OCI-LY7 (cell line): Measurements from ENCODE around the gene YARS2. TPM values are rescaled to one million over a fixed set of nuclear protein-coding genes. Genes with fewer than 3 reads are reported as not detected.

Source experiments
- BruUV-seq: library from RNA; stranded (reverse); fragments of 400-500 nt; replicated peaks from 2 replicates; lab custom pipeline; 2021; lab: Mats Ljungman, UMichigan
- CTCF ChIA-PET: fragments of 300-600 bp; sonication (Branson Sonifier 250); formaldehyde crosslinking; loops from one replicate; lab custom pipeline; 2022; ENCODE audit warnings: antibody characterized with exemption; ENCODE audit not compliant: unreplicated experiment; lab: Charles Lee
- POLR2A ChIA-PET: fragments of 300-600 bp; sonication (Branson Sonifier 250); formaldehyde crosslinking; loops from one replicate; lab custom pipeline; 2022; ENCODE audit warnings: antibody characterized with exemption; lab: Charles Lee
- DNase-seq: peaks from one replicate; pipeline ENCODE4 v3.0.0-alpha.2; 2015; ENCODE audit warnings: low spot score
- H2AFZ ChIP-seq: fragments of 200-600 bp; sonication (generic), shearing (Covaris generic); 2 replicates; pipeline ENCODE4 v1.6.1; 2014; ENCODE audit warnings: mild to moderate bottlenecking, antibody characterized with exemption, low read length, moderate library complexity
- H3K27ac ChIP-seq: fragments of 200-600 bp; sonication (generic); 2 replicates; pipeline ENCODE4 v1.5.1; 2014; ENCODE audit warnings: mixed run types, low read depth, mild to moderate bottlenecking, moderate library complexity, low read length, inconsistent platforms; ENCODE audit not compliant: poor library complexity, severe bottlenecking
- H3K36me3 ChIP-seq: fragments of 200-600 bp; sonication (generic); 2 replicates; pipeline ENCODE4 v1.6.1; 2014; ENCODE audit warnings: mild to moderate bottlenecking, antibody characterized with exemption, low read length, moderate library complexity, mixed read lengths; ENCODE audit not compliant: insufficient read depth
- H3K4me1 ChIP-seq: fragments of 200-600 bp; sonication (generic); 2 replicates; pipeline ENCODE4 v1.5.1; 2014; ENCODE audit warnings: mild to moderate bottlenecking, low read length; ENCODE audit not compliant: insufficient read depth, poor library complexity, severe bottlenecking
- H3K4me2 ChIP-seq: fragments of 200-600 bp; sonication (generic); 2 replicates; pipeline ENCODE4 v1.6.1; 2014; ENCODE audit warnings: mild to moderate bottlenecking, low read length
- H3K4me3 ChIP-seq: fragments of 200-600 bp; sonication (generic); 2 replicates; pipeline ENCODE4 v1.5.1; 2014; ENCODE audit warnings: mild to moderate bottlenecking, low read depth, low read length; ENCODE audit not compliant: poor library complexity, severe bottlenecking
- H3K79me2 ChIP-seq: fragments of 200-600 bp; sonication (generic); 2 replicates; pipeline ENCODE4 v1.6.1; 2016; ENCODE audit warnings: low read depth, mild to moderate bottlenecking, low read length, moderate library complexity, mixed read lengths; ENCODE audit not compliant: insufficient read depth
- H3K9me2 ChIP-seq: fragments of 200-600 bp; sonication (generic); 2 replicates; pipeline ENCODE4 v1.6.1; 2016; ENCODE audit warnings: mild to moderate bottlenecking, low read length, mixed read lengths; ENCODE audit not compliant: insufficient read depth
- H3K9me3 ChIP-seq: fragments of 200-600 bp; sonication (generic); 2 replicates; pipeline ENCODE4 v1.6.1; 2014; ENCODE audit warnings: mild to moderate bottlenecking, mixed run types, low read length, mixed read lengths
- H4K20me1 ChIP-seq: fragments of 200-600 bp; sonication (generic); 2 replicates; pipeline ENCODE4 v1.6.1; 2014; ENCODE audit warnings: mild to moderate bottlenecking, antibody characterized with exemption, low read length, moderate library complexity, mixed read lengths; ENCODE audit not compliant: insufficient read depth
- CTCF ChIP-seq: fragments of 200-600 bp; sonication (generic); conservative IDR thresholded peaks from 2 replicates; pipeline ENCODE4 v1.5.1; 2014; ENCODE audit warnings: mild to moderate bottlenecking, antibody characterized with exemption, low read length, moderate library complexity, mixed read lengths
- EZH2phosphoT487 ChIP-seq: fragments of 200-600 bp; sonication (generic); IDR thresholded peaks from 2 replicates; pipeline ENCODE4 v1.6.1; 2018; ENCODE audit warnings: low read depth, borderline replicate concordance, mild to moderate bottlenecking, mixed run types, antibody characterized with exemption, low read length, moderate library complexity, mixed read lengths
- intact Hi-C: fragments of 100-400 bp; cut with micrococcal nuclease; formaldehyde crosslinking; loops from one replicate; pipeline ENCODE4 v1.10.0; 2022; ENCODE audit not compliant: unreplicated experiment
- small RNA-seq: library from RNA; depleted of rRNA; stranded (forward); fragments of <200 nt; gene quantifications from one replicate; pipeline ENCODE3, GENCODE V24; 2014
- total RNA-seq, 2 experiments: library from RNA; depleted of rRNA in 1 of 2; stranded (reverse); fragments of >200 nt in 1 of 2; shearing (Covaris generic) in 1 of 2; gene quantifications; 2 replicates each; pipeline ENCODE4 v1.2.3, GENCODE V29; 2014 to 2022

Gene YARS2
- total RNA-seq, 2 experiments from 2014 or later, result 31.5 to 42.8 TPM

- no peak overlapping the region for H2AFZ ChIP-seq
- no TSS peak for BruUV-seq
- peaks cover 11% of the 10 kb centered on the region for H3K9me3 ChIP-seq
- TF ChIP-seq CTCF, result no peak
- TF ChIP-seq EZH2phosphoT487, result no peak
- ChIA-PET CTCF (no interaction called here), POLR2A (no interaction called here)
- DNase-seq, result no peak
- H3K9me2 ChIP-seq, result no peaks in the 10 kb centered on the region
- H3K4me1 ChIP-seq, result peaks cover 10% of the 10 kb centered on the region
- no peak overlapping the region for H3K4me3 ChIP-seq
- H3K27ac ChIP-seq, result no peak overlapping the region
- no peaks in the 10 kb centered on the region for H4K20me1 ChIP-seq
- peaks cover 48% of the 10 kb centered on the region for H3K36me3 ChIP-seq
- H3K79me2 ChIP-seq, result peaks cover 69% of the 10 kb centered on the region
- intact Hi-C loops, result no loop called here
- H3K4me2 ChIP-seq, result no peak overlapping the region
Measured at GRCh38 chr12:32697445-32697844, 58.3 kb downstream of the YARS2 start.

Small RNA genes lying within 50 kb of the gene (small RNA-seq; reads per million reads assigned to genes)
- not detected for gene RF00019

Other genes with a start within 250 kb of the YARS2 start
- gene DNM1L, start 76.6 kb downstream of the YARS2 start, total RNA-seq (2014; rRNA removed; shearing (Covaris generic)), result 61.1 and 64.1 TPM in 2 replicates
- gene DNM1L, start 76.6 kb downstream of the YARS2 start, total RNA-seq (2022), result 97.8 and 102 TPM in 2 replicates
- not detected in 2 replicates for gene PKP2, start 140.9 kb upstream of the YARS2 start, total RNA-seq (2014; rRNA removed; shearing (Covaris generic))
- gene PKP2, start 140.9 kb upstream of the YARS2 start, total RNA-seq (2022), result not detected in 2 replicates